ENCODE results near the gene VSTM2A. TPM values are rescaled to one million over a fixed set of nuclear protein-coding genes. Genes with fewer than 3 reads are reported as not detected.
A peak's percentile ranks its signal among the peaks of the same experiment; 100 is the strongest.

Gene VSTM2A
- polyA plus RNA-seq, 1 donor from 2014 or later = 49.1 TPM

DNA sequence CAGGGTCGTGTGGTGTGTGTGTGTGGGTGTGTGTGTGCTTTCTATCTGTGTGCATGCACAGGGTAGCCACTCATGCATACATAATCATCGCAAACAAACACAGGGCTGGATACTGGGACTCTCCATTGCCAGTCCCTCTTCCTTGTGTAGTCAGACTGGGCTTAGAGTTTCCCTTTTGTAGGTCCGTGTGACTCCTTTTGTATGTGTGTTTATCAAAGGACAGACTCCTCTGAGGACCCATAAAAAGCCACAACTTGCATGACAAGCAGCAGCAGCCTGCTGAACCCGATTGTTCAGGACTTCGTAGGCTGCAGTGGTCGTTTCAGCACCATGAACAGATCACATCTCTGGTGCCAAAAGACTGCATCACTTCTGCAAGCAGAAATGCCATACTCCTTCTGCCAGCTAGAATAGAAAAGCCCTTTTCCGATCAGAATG is 895 bp downstream of the VSTM2A start:
- peaks cover 72% of the 10 kb centered on the region for H3K27me3 ChIP-seq (ENCODE audit: insufficient read depth, low read depth, low read length)

DNA sequence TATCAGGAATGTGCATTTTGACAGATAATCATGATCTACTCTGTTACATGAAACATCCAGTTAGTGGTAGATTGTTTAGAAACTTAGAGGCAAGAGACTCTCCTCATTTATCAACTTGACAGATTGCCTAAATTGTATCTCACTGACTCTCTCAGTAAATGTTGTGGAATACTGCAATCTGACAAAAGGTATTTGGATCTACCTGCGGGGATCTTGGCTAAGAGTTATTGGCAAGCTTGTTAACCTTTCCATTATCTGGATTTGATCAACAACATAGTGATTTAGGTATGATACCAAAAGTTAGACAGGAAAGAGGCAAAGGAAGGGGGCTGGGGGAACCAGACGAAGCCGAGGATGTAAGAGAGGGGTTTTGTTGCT is 2.0 kb downstream of the VSTM2A start:
- peak; percentile 3 for TF ChIP-seq SMC3 (conservative IDR thresholded peaks at IDR 0.05; ENCODE audit: poor library complexity)
- TF ChIP-seq, protein P1, sequence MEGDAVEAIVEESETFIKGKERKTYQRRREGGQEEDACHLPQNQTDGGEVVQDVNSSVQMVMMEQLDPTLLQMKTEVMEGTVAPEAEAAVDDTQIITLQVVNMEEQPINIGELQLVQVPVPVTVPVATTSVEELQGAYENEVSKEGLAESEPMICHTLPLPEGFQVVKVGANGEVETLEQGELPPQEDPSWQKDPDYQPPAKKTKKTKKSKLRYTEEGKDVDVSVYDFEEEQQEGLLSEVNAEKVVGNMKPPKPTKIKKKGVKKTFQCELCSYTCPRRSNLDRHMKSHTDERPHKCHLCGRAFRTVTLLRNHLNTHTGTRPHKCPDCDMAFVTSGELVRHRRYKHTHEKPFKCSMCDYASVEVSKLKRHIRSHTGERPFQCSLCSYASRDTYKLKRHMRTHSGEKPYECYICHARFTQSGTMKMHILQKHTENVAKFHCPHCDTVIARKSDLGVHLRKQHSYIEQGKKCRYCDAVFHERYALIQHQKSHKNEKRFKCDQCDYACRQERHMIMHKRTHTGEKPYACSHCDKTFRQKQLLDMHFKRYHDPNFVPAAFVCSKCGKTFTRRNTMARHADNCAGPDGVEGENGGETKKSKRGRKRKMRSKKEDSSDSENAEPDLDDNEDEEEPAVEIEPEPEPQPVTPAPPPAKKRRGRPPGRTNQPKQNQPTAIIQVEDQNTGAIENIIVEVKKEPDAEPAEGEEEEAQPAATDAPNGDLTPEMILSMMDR (IDR thresholded peaks at IDR 0.05; ENCODE audit: poor library complexity, severe bottlenecking) = no peak
- no peaks in the 10 kb centered on the region for H3K36me3 ChIP-seq (ENCODE audit: insufficient read depth, low read length)
- no peaks in the 10 kb centered on the region for H3K9me2 ChIP-seq (ENCODE audit: insufficient read depth, low read length)
- H3F3A ChIP-seq (ENCODE audit: insufficient read depth, low read length, poor library complexity, severe bottlenecking) = peaks cover 7% of the 10 kb centered on the region
- H3K4me2 ChIP-seq (ENCODE audit: low read length) = peak overlapping the region; percentile 59
- H3K9ac ChIP-seq (ENCODE audit: low read length) = peak overlapping the region; percentile 70
- H3K4me3 ChIP-seq (ENCODE audit: low read length) = peak overlapping the region; percentile 78
- H3K27ac ChIP-seq (ENCODE audit: low read length) = peak overlapping the region; percentile 3
- H2AFZ ChIP-seq (ENCODE audit: low read depth, low read length) = no peak overlapping the region
- no peaks in the 10 kb centered on the region for H3K9me3 ChIP-seq (ENCODE audit: low read length)
- H3K27me3 ChIP-seq (ENCODE audit: insufficient read depth, low read depth, low read length) = peaks cover 76% of the 10 kb centered on the region
- no peaks in the 10 kb centered on the region for H4K20me1 ChIP-seq (ENCODE audit: insufficient read depth)
- H3K79me2 ChIP-seq (replicated peaks; ENCODE audit: insufficient read depth, low read length) = no peaks in the 10 kb centered on the region

More for the DNA sequence above, 895 bp downstream of the VSTM2A start:
- Histone ChIP-seq H3K9me2 (ENCODE audit: insufficient read depth, low read length) (no peaks in the 10 kb centered on the region), H3K36me3 (ENCODE audit: insufficient read depth, low read length) (no peaks in the 10 kb centered on the region), H3K27ac (ENCODE audit: low read length) (peak overlapping the region; percentile 65), H2AFZ (ENCODE audit: low read depth, low read length) (no peak overlapping the region), H3K79me2 (replicated peaks; ENCODE audit: insufficient read depth, low read length) (no peaks in the 10 kb centered on the region), H3K4me3 (ENCODE audit: low read length) (peak overlapping the region; percentile 78), H4K20me1 (ENCODE audit: insufficient read depth) (no peaks in the 10 kb centered on the region), H3F3A (ENCODE audit: insufficient read depth, low read length, poor library complexity, severe bottlenecking) (peaks cover 7% of the 10 kb centered on the region), H3K9me3 (ENCODE audit: low read length) (no peaks in the 10 kb centered on the region), H3K4me2 (ENCODE audit: low read length) (peak overlapping the region; percentile 59), H3K9ac (ENCODE audit: low read length) (peak overlapping the region; percentile 70)
- peak; percentile 22 for TF ChIP-seq SMC3 (conservative IDR thresholded peaks at IDR 0.05; ENCODE audit: poor library complexity)
- peak; percentile 22 for TF ChIP-seq RAD21 (conservative IDR thresholded peaks at IDR 0.05)
- TF ChIP-seq EZH2 (IDR thresholded peaks at IDR 0.05; ENCODE audit: borderline replicate concordance, insufficient read depth, low read length, poor library complexity, severe bottlenecking) = no peak
- TF ChIP-seq, protein P1 (IDR thresholded peaks at IDR 0.05; ENCODE audit: poor library complexity, severe bottlenecking) = no peak
- TF ChIP-seq, protein P2, sequence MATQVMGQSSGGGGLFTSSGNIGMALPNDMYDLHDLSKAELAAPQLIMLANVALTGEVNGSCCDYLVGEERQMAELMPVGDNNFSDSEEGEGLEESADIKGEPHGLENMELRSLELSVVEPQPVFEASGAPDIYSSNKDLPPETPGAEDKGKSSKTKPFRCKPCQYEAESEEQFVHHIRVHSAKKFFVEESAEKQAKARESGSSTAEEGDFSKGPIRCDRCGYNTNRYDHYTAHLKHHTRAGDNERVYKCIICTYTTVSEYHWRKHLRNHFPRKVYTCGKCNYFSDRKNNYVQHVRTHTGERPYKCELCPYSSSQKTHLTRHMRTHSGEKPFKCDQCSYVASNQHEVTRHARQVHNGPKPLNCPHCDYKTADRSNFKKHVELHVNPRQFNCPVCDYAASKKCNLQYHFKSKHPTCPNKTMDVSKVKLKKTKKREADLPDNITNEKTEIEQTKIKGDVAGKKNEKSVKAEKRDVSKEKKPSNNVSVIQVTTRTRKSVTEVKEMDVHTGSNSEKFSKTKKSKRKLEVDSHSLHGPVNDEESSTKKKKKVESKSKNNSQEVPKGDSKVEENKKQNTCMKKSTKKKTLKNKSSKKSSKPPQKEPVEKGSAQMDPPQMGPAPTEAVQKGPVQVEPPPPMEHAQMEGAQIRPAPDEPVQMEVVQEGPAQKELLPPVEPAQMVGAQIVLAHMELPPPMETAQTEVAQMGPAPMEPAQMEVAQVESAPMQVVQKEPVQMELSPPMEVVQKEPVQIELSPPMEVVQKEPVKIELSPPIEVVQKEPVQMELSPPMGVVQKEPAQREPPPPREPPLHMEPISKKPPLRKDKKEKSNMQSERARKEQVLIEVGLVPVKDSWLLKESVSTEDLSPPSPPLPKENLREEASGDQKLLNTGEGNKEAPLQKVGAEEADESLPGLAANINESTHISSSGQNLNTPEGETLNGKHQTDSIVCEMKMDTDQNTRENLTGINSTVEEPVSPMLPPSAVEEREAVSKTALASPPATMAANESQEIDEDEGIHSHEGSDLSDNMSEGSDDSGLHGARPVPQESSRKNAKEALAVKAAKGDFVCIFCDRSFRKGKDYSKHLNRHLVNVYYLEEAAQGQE (IDR thresholded peaks at IDR 0.05; ENCODE audit: borderline replicate concordance) = peak; percentile 31
- no peak for TF ChIP-seq TAF1 (IDR thresholded peaks at IDR 0.05; ENCODE audit: low read depth)
- no peak for TF ChIP-seq MXI1 (conservative IDR thresholded peaks at IDR 0.05; ENCODE audit: poor library complexity, severe bottlenecking)
